Hair follicle dermal papilla cell (primary cell): ENCODE measurements around the gene MPHOSPH8. TPM values are rescaled to one million over a fixed set of nuclear protein-coding genes. Genes with fewer than 3 reads are reported as not detected.

ENCODE experiments used
- total RNA-seq: library from RNA; depleted of rRNA; stranded (reverse); fragments of >200 nt; gene quantifications from 2 replicates; pipeline ENCODE4 v1.2.3, GENCODE V29; 2012

MPHOSPH8 gene, protein sequence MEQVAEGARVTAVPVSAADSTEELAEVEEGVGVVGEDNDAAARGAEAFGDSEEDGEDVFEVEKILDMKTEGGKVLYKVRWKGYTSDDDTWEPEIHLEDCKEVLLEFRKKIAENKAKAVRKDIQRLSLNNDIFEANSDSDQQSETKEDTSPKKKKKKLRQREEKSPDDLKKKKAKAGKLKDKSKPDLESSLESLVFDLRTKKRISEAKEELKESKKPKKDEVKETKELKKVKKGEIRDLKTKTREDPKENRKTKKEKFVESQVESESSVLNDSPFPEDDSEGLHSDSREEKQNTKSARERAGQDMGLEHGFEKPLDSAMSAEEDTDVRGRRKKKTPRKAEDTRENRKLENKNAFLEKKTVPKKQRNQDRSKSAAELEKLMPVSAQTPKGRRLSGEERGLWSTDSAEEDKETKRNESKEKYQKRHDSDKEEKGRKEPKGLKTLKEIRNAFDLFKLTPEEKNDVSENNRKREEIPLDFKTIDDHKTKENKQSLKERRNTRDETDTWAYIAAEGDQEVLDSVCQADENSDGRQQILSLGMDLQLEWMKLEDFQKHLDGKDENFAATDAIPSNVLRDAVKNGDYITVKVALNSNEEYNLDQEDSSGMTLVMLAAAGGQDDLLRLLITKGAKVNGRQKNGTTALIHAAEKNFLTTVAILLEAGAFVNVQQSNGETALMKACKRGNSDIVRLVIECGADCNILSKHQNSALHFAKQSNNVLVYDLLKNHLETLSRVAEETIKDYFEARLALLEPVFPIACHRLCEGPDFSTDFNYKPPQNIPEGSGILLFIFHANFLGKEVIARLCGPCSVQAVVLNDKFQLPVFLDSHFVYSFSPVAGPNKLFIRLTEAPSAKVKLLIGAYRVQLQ
- total RNA-seq, result 9.4 and 11.2 TPM in 2 replicates

DNA sequence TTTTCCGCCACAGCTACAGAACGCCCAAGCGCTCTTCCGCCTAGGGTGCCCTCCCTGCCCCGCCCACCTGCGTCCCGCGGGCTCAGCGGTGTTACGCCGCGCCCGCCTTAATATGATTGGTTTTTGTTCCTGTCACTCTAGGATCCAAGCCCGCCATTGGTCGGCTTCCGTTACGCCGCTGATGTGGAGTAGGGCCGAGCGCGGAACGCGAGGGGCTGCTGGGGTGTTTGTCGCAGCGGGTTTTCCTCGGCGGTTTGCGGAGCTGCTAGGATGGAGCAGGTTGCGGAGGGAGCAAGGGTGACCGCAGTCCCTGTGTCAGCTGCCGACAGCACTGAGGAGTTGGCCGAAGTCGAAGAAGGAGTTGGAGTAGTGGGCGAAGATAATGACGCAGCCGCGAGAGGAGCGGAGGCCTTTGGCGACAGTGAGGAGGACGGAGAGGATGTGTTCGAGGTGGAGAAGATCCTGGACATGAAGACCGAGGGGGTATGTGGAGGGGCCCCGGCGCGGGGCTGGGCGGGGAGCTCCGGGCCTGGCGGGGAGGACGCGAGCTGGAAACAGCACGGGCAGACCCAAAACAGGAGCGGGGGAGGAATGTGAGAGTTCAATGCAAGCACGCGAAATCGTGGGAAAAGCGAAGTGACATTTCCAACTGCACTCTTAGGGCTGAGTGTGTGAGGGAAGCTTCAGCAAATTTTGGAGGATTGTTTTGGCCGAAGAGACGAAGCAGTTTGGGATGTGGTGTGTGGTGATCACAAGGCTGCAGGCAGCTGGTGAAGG lies at the start of gene MPHOSPH8:
Gene MPHOSPH8 (plus strand): TSS at position 181 of the 777 bp plus-strand sequence. CDS start 90 bp downstream, at position 271.

Other genes with a start within 250 kb of the MPHOSPH8 start
- gene TPTE2, start 72.1 kb upstream of the MPHOSPH8 start, total RNA-seq, result not detected in 2 replicates
- gene PSPC1, start 149.3 kb downstream of the MPHOSPH8 start, total RNA-seq, result 52.1 and 55.0 TPM in 2 replicates
- 22.8 and 23.5 TPM in 2 replicates for gene ZMYM5, start 230.0 kb downstream of the MPHOSPH8 start, total RNA-seq